GM19452 (cell line): ENCODE results near the gene ALG12.

Source experiments
- ATAC-seq: cut with Tn5 transposase; IDR thresholded peaks from one replicate; pipeline ENCODE4 v1.9.1; 2021; ENCODE audit not compliant: unreplicated experiment

ALG12 gene

GRCh38 chr22:49915610-49916009 lies 2.6 kb downstream of the ALG12 start:
- ATAC-seq: no peak

DNA sequence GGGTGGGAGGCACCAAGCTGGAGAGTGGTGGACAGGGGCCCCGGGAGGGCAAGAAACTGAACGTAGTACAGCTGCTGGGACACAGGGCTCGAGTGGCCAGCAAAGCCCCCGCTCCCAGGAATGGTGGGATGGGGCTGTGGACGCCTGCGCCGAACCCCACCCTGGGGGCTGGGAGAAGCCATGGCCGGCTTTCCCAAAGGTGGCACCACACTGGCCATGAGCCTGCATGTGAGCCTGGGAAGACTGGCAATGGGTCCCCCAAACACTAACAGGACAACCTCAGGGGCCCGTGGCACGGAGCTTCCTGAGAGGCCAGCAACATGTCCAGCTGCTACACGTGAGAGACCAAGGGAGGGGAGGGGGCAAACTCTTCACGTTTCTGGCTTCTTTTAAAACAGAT lies 4.0 kb downstream of the ALG12 start:
- no peak for ATAC-seq

DNA sequence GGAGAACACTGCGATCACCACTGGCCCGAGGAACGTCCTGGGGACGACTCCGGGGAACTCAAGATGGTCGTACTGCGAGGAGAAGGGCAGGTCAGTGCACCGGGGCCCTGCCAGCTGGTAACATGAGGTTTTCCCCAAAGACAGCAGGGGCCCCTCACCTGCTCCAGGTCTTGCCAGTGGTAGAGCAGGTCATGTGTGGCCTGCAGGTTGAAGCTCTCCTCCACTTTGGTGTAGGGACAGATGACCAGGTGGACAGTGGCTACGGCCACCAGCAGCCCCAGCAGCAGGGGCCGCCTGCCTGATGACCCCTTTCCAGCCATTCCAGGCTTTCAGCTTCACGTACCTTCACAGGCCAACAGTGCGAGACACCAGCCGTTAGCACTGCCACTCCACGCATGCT lies 4.8 kb downstream of the ALG12 start:
- no peak for ATAC-seq

DNA sequence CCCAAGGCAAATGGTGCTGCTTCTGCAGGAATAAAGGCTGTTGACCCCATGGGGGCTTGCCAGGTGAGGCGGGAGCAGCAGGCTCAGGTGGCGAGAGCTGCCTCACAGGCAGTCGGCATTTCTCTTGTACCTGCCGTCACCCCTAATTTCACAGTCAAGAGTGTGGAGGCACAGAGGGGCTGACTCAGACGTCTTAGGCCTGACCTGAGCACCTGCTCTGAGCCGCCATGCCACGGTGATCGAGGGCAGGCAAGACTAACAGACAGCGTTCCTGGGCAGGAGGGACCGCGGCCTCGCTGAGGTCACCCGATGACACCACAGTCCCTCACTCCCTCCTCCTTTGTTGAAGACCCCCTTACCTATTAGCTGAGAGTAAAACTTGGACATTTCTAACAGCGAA lies 5.2 kb downstream of the ALG12 start:
- ATAC-seq: no peak

- no peak for ATAC-seq
These were observed 6.2 kb downstream of the ALG12 start for GRCh38 chr22:49911881-49912625.

DNA sequence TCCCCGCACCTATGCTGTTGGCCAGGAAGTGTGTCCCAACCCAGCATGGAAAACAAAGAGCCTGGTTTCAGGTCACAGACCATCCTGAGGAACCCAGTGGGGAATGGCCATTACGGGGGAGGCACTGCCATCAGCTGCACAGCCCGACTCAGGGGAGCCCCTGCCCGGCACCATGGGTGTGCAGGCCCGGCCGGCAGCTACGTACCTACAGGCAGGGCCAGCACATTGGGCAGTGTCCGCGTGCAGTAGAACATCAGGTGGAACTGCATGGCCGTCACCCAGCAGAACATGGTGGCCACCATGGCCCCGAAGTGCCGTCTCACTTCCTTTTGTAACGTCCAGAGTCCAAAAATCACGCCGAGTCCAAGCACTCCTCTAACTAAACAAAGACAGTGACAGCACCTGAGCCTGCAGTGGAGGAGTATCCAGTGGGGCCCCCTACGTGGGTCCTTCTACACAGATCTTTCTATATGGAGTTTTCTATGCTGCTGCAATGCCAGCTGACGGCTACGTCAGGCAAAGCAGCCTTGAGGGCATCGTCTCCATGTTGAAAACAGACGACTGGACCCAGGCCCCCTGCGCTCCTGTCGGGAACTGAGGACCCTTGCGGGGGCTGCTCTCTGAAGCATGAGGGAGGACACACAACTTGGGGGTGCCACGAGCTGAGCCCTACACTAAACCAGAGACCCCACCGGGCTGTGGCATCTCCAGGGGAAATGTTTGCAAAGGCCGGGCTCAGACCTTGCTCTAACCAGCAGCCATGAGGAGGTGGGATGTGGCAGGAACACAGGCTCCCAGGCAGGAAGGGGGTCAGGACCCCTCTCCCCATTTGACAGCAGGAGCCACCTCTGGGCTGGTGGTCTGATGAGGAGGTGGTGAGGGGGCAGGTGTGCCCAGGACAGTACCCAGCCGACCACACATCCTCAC lies 7.7 kb downstream of the ALG12 start:
- ATAC-seq: no peak

GRCh38 chr22:49909476-49910205 lies 8.6 kb downstream of the ALG12 start:
- ATAC-seq: no peak

- ATAC-seq: no peak
These were observed 10.4 kb downstream of the ALG12 start for GRCh38 chr22:49907807-49908206.

GRCh38 chr22:49906799-49907290 lies 11.4 kb downstream of the ALG12 start:
- ATAC-seq: no peak

DNA sequence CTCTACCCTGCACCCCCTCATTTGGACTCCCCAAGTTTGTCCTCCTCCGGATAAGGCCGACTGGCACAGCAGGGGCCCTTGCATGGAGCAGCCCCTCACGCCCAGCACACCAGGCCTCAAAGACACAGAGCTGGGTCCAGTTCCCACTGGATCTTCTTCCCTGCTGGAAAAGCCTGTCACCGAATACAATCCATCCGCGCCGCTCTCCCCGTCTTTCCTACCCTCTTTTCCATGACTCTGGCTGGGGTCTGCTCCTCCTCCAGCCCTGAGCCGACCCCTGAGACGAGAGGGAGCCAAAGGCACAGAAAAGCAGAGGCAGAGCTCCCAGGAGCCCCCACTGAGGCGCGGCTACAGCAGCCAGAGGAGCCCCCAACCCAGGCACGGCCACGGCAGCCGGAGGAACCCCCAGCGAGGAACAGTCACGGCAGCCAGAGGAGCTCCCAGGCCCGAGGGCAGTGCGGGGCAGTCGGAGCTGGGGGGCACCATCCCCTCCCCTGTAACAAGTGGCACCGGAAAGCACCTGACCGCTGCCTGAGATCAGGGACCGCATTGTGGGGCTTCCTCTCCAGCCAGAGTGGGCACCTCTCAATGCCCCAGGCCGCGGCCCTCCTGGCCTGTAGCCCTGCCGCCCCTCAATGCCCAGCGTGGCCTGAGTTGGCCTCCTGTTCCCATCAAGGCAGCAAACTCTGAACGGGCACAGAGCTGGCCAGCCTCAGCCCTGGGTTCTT lies 12.0 kb downstream of the ALG12 start:
- no peak for ATAC-seq

DNA sequence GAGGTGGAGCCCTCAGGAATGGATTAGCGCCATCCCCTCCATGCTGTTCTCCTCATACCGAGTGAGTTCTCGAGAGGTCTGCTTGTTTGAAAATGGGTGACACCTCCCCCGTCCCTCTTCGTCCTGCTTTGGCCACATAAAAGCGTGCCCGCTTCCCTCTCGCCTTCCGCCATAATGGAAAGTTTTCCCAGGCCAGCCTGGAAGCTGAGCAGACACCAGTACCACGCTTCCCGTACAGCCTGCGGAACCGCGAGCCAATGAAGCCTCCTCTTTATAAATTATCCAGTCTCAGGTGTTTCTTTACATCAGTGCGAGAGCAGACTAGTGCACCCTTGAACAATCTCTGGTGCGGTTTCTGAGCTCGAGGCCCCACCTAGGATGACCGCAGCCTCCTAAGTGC lies 12.8 kb downstream of the ALG12 start:
- ATAC-seq: no peak

- no peak for ATAC-seq
These were observed 14.2 kb downstream of the ALG12 start for GRCh38 chr22:49904040-49904369.

DNA sequence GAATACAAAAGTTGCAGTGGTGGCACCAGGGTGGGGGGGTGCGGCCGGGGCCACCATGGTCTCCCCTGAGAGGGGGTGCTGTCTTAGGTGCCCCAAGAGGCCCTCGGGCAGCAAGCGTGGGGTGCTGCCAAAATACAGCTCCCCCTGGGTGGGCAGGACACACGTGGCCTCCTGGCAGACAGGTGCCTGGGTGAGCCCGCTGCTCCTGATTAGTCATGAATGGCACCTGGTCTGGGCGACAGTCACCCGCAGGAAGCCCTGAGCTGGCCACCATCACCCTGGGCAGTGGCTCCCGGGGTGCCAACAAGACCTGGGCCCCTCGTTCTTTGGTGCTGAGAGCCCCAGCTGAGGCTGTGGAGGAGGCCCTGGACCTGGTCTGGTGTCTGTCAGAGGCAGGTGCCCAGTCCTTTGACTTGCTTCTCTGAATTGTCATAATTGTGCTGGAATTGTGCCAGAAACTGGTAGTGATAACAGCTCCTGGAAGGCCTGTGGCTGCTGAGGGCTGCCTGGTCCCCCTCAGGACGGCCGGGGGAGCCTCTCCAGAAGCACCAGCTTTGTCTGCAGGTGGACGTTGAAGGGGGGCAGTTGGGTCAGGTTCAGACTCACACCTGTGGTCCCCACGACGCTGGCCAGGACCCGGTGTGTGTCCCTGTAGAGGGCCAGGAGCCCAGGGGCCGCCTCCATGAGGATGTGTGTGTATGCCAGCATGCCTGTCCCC lies 14.8 kb downstream of the ALG12 start:
- ATAC-seq: no peak

DNA sequence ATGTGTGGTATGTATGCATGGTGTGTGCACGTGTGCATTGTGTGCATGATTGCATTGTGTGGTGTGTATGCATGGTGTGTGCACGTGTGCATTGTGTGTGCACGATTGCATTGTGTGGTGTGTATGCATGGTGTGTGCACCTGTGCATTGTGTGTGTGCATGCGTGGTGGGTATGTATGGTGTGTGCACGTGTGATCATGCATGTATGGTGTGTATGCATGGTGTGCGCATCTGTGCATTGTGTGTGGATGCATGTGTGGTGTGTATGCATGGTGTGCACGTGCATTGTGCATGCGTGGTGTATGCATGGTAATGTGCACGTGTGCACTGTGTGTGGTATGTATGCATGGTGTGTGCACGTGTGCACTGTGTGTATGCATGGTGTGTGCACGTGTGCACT lies 16.8 kb downstream of the ALG12 start:
- ATAC-seq: no peak

DNA sequence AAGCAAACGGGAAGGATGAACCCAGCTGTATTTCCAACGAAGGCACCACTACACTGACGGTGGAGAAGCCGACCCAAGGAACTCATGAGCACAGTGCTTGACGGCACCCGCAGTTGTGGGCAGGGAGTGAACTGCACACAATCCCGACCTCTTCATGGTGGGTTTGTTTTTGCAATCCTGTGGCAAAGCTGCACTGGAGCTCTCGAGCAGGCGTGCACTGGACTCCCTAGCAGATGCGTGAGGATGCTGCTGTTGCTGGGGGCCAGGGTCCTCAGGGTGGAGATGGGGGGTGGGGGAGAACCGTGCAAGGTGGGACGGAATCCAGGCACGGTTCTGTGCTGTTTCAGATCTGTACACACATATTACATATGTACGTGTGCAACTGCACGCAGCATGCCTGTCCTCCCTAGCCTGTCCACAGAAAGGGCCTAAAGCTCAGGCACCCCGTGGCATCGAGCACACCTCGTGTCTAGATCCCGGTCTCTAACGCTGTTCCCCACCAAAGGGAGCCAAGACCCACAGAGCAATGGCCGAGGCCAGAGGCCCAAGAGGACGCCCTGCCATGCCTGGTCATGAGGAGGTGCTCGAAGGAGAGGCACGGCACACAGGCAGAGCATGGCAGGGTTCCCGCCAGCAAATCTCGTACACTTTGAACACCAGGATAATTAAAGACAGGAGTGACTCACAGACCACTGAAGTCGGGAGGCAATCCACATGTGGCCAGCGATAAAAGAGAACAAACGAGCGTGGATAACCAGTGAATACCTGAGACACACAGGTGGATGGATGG lies 17.6 kb downstream of the ALG12 start:
- ATAC-seq: no peak

DNA sequence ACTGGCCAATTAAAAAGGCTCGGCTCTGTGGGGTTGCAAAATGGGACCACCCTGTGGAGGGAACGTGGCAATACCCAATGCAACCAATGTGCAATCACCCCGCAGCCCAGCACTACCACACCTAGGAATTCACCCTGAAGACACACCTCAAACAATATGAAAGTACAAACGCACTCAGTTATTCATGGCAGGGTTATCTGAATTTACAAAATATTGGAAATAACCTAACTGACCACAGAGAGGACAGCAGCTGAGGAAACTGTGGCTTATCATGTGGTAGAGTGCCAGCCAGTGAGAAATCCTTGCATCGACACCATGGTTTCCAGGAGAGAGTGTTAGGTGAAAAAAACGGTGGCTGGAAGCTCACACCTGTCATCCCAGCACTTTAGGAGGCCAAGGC lies 18.7 kb downstream of the ALG12 start:
- no peak for ATAC-seq

GRCh38 chr22:49897015-49897684 lies 21.1 kb downstream of the ALG12 start:
- ATAC-seq: no peak

DNA sequence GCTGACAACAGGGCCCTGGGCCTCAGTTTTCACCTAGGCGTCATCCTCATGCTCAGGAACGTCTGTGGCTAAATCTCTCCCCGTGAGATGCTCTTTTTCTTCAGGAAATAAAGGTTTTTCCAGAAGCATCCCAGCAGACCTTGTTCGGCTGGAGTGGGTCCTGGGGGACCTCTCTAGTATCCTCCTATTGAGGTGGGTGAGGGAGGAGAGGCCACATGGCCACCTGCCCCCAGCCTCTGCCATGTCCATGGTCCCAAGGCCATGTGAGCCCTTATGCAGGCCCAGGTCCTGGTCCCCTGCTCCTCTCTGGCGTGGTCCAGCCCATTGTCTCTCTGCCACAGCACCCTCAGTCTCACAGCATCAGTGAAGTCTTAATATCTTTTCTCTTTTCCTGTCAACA lies 22.0 kb downstream of the ALG12 start:
- no peak for ATAC-seq
